Thoracic aorta (tissue), 2 donors: Measurements from ENCODE around the gene SPRR2B. TPM values are rescaled to one million over a fixed set of nuclear protein-coding genes. Genes with fewer than 3 reads are reported as not detected.

Experiments
- ATAC-seq: fragments of 150-250 bp; one replicate; pipeline ENCODE4 v1.8.0; 2017; ENCODE audit warnings: low read depth; ENCODE audit not compliant: insufficient number of reproducible peaks, low FRiP score
- DNase-seq: peaks from one replicate; pipeline ENCODE4 v3.0.0-alpha.2; 2020; ENCODE audit warnings: low spot score
- H3K27ac ChIP-seq, 2 donors: fragments of 200-600 bp; sonication (generic); 1 replicate in 1 of 2; 2 replicates in 1 of 2; pipeline ENCODE4 v1.5.1; 2016; ENCODE audit warnings: mild to moderate bottlenecking in 2 of 2, moderate library complexity in 2 of 2
- H3K27me3 ChIP-seq: fragments of 200-600 bp; sonication (generic); replicated peaks from 2 replicates; pipeline ENCODE4 v1.6.0; 2016; ENCODE audit warnings: mild to moderate bottlenecking; ENCODE audit not compliant: insufficient read depth
- H3K36me3 ChIP-seq: fragments of 200-600 bp; sonication (generic); one replicate; pipeline ENCODE4 v1.5.1; 2016
- H3K4me1 ChIP-seq, 2 donors: fragments of 200-600 bp; sonication (generic); 1 replicate in 1 of 2; 2 replicates in 1 of 2; pipeline versions ENCODE4 v1.5.1 to v1.6.0; 2016; ENCODE audit warnings: low read depth in 2 of 2, mild to moderate bottlenecking in 1 of 2; ENCODE audit not compliant: control insufficient read depth in 1 of 2
- H3K4me3 ChIP-seq: fragments of 200-600 bp; sonication (generic); 2 replicates; pipeline ENCODE4 v1.5.1; 2016; ENCODE audit warnings: mild to moderate bottlenecking
- H3K9me3 ChIP-seq: fragments of 200-600 bp; sonication (generic); 2 replicates; pipeline ENCODE4 v1.5.1; 2016
- CTCF ChIP-seq: fragments of 200-600 bp; sonication (generic); IDR thresholded peaks from one replicate; pipeline ENCODE4 v1.5.1; 2019; ENCODE audit warnings: antibody characterized with exemption
- total RNA-seq, 2 donors: library from RNA; depleted of rRNA; stranded (reverse); fragments of >200 nt; gene quantifications; one replicate each; pipeline versions ENCODE4 v1.1.0 to v1.2.3, GENCODE V29; 2016

The SPRR2B gene
- total RNA-seq, 2 donors from 2014 or later = not detected

GRCh38 chr1:153081736-153082135 lies 10.3 kb upstream of the SPRR2B start:
- Histone ChIP-seq H3K4me3 (no peak overlapping the region), H3K36me3 (no peaks in the 10 kb centered on the region), H3K27me3 (no peaks in the 10 kb centered on the region), H3K27ac (no peak overlapping the region), H3K9me3 (no peaks in the 10 kb centered on the region), H3K4me1 (no peaks in the 10 kb centered on the region)
- no peak for TF ChIP-seq CTCF
- ATAC-seq (no peak), DNase-seq (no peak)

- DNase-seq (no peak), ATAC-seq (no peak)
- H3K27ac ChIP-seq = no peak overlapping the region
- no peaks in the 10 kb centered on the region for H3K27me3 ChIP-seq
- H3K36me3 ChIP-seq = no peaks in the 10 kb centered on the region
- no peak for TF ChIP-seq CTCF
- no peaks in the 10 kb centered on the region for H3K4me1 ChIP-seq
- H3K4me3 ChIP-seq = no peak overlapping the region
- H3K9me3 ChIP-seq = no peaks in the 10 kb centered on the region
Observed at GRCh38 chr1:153072806-153073726, 1.7 kb upstream of the SPRR2B start.

- H3K9me3 ChIP-seq = no peaks in the 10 kb centered on the region
- H3K36me3 ChIP-seq = no peaks in the 10 kb centered on the region
- H3K27me3 ChIP-seq = no peaks in the 10 kb centered on the region
- no peak overlapping the region for H3K27ac ChIP-seq
- no peak overlapping the region for H3K4me3 ChIP-seq
- DNase-seq (no peak), ATAC-seq (no peak)
- H3K4me1 ChIP-seq = no peaks in the 10 kb centered on the region
- TF ChIP-seq CTCF = no peak
Observed at GRCh38 chr1:153070243-153070642, 1.2 kb downstream of the SPRR2B start.

- no peaks in the 10 kb centered on the region for H3K27me3 ChIP-seq
- no peak overlapping the region for H3K4me3 ChIP-seq
- DNase-seq = no peak
- ATAC-seq = no peak
- TF ChIP-seq CTCF = no peak
- no peak overlapping the region for H3K27ac ChIP-seq
- H3K36me3 ChIP-seq = no peaks in the 10 kb centered on the region
- no peaks in the 10 kb centered on the region for H3K9me3 ChIP-seq
- no peaks in the 10 kb centered on the region for H3K4me1 ChIP-seq
Observed at GRCh38 chr1:153058826-153059784, 12.3 kb downstream of the SPRR2B start.

GRCh38 chr1:153058154-153058553 lies 13.3 kb downstream of the SPRR2B start:
- no peaks in the 10 kb centered on the region for H3K4me1 ChIP-seq
- DNase-seq = no peak
- H3K27ac ChIP-seq = no peak overlapping the region
- no peak overlapping the region for H3K4me3 ChIP-seq
- TF ChIP-seq CTCF = no peak
- ATAC-seq = no peak
- no peaks in the 10 kb centered on the region for H3K9me3 ChIP-seq
- no peaks in the 10 kb centered on the region for H3K36me3 ChIP-seq
- H3K27me3 ChIP-seq = no peaks in the 10 kb centered on the region
